Erythroblast (primary cell): ENCODE measurements around the gene PIGL.

Experiments
- DNase-seq, 2 experiments: peaks; one replicate each; lab custom pipeline; 2025; lab: John Stamatoyannopoulos, UW
- GATA1 ChIP-seq: IDR thresholded peaks from 2 replicates; pipeline ENCODE4 v1.6.1; 2011; ENCODE audit warnings: low read depth, mild to moderate bottlenecking, control low read depth, low read length, moderate library complexity
- POLR2A ChIP-seq: IDR thresholded peaks from 2 replicates; pipeline ENCODE4 v1.6.1; 2011; ENCODE audit warnings: mild to moderate bottlenecking, low read length

Gene PIGL

DNA sequence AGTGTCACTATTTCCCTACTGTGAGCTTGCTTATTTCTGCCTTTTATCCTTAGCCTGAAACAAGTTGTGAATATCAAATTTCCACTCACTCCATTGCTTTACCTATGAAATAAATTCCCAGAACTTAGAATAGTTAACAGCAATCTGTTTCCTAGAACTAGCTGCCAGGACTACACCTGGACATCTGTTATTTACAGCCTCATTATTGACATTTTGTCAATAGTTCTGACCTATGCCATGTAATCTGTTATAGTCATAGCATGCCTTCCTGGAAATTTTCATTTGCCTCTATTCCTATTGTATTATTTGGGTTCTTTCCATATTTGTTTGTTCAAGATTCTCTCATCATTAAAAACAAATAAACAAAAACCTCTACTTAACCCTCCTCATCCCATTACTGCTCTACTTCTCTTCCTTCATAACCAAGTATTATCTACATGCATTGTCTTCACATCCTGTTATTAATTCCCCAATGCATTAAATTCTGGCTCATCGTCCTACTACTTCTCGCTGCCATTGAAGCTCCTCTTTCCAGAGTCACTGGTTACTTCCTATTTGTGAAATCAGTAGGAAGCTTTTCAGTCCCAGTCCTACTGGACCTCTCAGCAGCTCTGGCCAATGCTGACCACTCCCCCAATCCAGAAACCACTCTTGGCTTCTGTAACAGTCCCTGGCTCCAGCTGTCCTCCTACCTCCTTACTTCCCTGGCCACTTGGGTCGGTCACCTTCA is 55.3 kb downstream of the PIGL start:
- no peak for DNase-seq
- no peak for TF ChIP-seq POLR2A
- TF ChIP-seq GATA1 = no peak

DNA sequence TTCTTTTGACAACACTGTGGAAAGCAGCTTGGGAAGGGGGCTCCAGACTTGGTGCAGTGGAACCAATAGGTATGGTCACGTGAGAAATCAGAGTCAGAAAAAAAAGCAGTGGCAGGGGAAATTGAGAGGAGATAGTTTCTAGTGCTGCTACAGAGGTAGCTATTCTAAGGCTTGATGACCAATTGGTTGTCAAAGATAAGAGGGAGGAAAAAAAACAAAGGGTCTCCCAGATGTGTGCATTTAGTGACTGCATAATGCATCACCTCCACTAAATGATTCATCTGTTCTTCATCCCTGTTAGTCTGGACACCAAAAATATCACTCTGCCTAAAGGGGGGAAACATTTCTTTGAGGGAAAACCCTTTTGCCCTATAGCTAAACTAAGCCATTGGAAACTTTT is 56.5 kb downstream of the PIGL start:
- no peak for DNase-seq
- no peak for TF ChIP-seq POLR2A
- TF ChIP-seq GATA1 = no peak

DNA sequence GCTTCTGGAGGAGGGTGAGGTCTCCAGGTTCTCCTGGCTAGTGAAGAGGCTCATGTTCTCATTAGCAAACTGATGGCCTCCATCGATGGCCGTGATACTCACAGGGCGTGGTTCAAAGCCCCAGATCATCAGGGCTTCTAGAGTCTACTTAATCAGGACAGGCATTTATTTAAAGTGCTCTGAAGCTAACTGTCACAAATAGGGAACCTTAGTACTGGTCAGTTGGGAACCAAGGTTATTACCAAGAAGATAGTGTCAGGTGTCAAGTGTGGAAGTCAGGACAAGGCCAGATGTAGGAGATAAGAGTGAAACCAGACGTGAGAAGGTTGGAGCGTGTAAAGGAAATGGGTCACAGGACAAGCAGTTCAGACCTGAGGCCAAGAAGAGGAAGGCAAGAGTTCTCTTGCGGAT is 56.9 kb downstream of the PIGL start:
- no peak for DNase-seq
- TF ChIP-seq POLR2A (no peak), GATA1 (no peak)

DNA sequence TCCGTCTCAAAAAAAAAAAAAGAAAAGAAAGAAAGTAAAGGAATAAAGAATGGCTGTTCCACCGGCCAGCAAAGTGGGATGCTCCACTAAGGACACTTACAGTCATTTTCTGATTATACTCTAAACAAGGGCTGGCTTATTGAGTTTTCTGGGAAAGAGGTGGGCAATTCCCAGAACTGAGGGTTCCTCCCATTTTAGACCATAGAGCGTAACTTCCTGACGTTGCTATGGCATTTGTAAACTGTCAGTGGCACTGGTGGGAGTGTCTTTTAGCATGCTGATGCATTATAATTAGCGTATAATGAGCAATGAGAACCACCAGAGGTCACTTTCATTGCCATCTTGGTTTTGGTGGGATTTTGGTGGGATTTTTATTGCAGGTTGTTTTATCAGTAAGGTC is 58.0 kb downstream of the PIGL start:
- DNase-seq = peak in 1 of 2 experiments; percentile 38
- TF ChIP-seq POLR2A = no peak

DNA sequence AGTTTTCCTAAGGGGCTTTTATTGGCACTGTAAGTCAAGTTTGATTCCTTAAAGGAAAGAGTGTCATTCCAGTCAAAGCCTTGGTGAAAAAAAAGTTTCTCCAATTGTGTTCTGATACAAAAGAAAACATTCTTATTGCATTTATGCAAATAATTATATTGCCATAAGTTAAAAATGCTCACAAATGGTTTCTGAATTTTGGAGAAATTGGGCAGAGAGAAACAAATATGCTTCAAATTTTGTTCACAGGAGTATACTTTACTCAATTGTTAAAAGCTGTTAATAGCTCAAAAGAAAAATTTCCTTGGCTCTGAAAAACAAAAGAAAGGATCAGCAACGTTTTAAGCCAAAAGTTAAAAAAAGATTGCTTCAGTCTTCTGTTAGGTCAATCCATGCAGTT is 60.2 kb downstream of the PIGL start:
- no peak for DNase-seq
- TF ChIP-seq GATA1 = no peak
- no peak for TF ChIP-seq POLR2A

DNA sequence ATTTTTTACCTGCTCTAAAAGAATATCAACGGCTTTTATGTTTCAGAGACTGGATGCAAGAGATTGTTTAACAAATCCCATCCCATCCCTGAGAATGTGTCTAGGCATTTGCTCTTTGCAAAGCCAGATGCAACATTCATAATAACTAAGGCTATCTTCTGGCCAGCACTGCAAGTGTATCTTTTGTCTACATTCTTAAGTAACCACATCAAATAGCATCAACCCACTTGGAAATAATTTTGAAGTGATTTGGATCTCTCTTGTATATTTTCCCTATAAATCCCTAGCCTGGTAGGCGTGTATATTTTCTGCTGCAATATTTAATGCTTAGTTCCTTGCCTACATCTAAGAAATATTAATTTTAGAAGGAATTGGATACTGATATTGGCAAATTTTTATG is 64.3 kb downstream of the PIGL start:
- no peak for DNase-seq
- TF ChIP-seq POLR2A = no peak
- TF ChIP-seq GATA1 = no peak

DNA sequence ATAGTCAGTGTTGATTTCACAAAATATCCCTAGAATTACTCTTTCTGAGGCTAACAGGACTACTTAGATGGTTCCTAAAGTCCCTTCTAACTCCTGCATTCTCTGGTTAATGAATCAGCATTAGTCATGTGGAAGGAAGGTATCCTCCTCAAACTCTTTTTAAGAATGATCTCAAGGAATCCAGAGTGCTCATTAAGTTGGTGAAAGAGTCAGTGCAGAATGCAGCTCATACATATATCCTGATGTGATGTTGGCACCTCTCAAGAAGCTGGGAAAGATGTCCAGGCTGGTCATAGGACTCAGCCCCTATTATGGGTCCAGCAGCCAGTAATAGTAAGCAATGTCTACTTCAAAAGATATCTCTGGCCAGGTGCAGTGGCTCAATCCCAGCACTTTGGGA is 65.5 kb downstream of the PIGL start:
- TF ChIP-seq POLR2A = no peak
- no peak for TF ChIP-seq GATA1
- DNase-seq = no peak

DNA sequence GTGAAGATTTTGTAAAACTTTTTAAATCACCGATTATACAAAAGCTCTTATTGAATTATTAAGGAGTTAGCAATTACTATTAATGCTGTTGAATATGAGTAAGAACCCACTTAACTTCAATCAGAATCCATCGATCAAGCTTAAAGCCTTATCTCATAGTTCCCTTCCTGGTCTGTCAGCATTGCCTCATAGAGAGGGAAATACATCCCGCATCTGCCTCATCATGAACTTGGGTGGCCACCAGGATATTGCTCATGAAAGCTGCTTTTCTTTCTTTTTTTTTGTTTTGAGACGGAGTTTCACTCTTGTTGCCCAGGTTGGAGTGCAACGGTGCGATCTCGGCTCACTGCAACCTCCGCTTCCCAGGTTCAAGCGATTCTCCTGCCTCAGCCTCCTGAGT is 66.7 kb downstream of the PIGL start:
- no peak for DNase-seq
- no peak for TF ChIP-seq POLR2A
- no peak for TF ChIP-seq GATA1

DNA sequence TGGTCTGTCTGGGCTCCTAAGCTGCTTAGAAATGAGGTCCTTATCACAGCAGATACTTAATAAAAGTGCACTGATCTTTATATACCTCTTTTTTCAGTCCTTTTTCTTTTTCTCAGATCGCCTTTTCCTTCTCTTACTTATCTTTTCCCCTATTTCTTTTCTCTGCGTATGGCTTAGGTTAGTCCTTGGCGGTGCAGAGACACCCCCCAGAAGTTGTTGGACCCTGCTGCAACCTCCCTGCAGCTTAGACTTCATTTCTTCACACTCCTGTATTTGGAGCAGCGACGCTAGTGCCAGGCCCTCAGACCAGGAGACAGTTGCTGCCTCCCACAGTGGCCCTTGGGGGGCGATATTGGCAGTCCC is 68.6 kb downstream of the PIGL start:
- TF ChIP-seq GATA1 = no peak
- no peak for TF ChIP-seq POLR2A

DNA sequence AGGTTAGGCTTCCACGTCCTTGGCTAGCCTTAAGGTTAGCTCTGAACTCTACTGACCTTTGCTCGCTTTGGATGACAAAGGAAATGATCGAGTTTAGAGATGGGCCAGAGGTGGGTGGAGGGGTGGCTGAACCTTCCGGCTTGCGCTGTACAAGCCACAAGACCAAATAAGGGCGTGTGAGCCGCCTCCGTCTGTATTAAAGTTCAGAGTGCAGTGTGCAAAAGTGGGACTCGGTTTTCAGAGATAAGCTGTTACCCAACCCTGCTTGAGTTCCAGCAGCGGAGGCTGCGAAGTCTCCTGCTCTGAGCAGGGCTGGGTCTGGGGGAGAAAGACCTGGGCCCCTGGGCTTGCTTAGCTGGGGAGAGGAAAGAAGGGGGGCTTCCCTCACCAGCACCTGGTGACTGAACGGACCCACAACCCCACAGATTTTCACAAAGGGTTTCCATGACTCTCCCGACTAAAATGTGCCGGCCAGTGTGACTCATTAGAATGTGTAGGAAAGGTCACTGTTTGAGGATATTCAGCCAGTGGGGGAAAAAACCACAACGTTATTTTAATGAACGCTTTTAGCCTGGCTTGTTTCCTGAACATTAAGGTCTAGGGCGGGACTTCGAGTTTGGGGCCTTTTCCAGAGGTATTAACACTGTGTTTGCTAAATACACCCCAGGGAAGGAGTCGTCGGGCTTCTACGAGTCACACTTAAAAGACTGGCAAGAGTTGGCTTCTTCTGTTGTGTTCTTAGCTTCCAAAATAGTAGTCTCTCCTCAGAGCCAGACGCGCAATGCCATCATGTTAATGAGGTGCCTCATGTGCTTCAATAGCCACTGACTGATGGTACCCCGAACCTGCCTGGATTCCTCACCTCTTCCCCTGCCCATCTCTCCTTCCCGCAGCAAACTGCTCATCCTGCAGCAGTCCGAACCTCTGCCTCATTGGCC is 69.3 kb downstream of the PIGL start:
- TF ChIP-seq GATA1 (no peak), POLR2A (peak; percentile 79)
- DNase-seq = peak; percentile 93 to 97

More for the DNA sequence above, 68.6 kb downstream of the PIGL start:
- DNase-seq = no peak

DNA sequence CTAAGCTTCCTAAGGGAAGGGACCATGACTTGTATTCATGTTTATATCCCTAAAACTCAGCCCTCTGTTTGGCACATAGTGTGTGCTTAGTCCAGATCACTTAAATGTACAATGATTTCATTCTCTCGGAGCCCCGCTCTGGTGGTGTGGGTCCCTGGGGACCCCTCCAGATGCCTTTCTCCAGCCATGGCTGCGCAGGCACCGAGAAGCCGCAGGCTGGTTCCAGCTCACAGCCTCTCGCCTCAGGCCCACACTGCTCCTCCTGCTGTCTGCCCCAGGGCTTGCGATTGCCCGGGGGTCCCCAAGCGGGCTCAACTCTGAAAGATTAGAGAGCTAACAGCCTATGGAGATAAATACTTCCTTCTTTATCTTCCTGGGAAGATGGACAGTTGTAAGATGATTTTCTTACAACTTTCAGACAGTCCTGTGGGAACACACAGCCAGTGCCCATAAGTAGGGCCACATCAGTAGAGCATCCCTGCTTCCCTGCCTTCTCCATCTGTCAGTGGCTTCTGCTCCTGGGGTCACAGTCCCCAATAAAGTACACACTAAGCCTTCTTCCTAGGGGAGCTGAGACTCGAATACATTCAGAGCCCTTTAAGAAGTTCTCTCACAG is 70.0 kb downstream of the PIGL start:
- no peak for TF ChIP-seq POLR2A
- TF ChIP-seq GATA1 = no peak
- DNase-seq = peak; percentile 28 to 41

DNA sequence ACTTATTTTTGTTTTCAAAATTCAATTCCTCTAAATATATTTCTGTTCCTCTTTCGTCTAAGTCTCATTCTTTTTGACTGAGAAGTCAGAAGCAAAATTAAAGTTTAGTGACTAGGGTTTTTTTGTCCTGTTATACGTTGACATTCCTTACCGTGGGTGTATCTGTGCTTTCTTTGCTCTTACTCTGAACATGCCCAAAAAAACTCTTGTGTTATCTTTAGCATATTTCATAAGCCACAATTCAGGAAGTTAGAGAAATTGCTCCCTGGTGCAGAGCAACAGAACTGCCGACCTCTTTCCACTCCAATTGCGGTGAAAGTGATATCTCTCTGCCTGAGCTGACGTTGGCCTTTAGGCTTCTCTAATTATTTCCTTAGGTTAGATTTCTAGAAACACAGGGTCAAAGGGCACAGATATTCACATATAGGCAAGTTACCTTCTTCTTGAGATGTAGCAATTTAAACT is 70.6 kb downstream of the PIGL start:
- DNase-seq = peak; percentile 34 to 50
- peak; percentile 35 for TF ChIP-seq POLR2A
- no peak for TF ChIP-seq GATA1

DNA sequence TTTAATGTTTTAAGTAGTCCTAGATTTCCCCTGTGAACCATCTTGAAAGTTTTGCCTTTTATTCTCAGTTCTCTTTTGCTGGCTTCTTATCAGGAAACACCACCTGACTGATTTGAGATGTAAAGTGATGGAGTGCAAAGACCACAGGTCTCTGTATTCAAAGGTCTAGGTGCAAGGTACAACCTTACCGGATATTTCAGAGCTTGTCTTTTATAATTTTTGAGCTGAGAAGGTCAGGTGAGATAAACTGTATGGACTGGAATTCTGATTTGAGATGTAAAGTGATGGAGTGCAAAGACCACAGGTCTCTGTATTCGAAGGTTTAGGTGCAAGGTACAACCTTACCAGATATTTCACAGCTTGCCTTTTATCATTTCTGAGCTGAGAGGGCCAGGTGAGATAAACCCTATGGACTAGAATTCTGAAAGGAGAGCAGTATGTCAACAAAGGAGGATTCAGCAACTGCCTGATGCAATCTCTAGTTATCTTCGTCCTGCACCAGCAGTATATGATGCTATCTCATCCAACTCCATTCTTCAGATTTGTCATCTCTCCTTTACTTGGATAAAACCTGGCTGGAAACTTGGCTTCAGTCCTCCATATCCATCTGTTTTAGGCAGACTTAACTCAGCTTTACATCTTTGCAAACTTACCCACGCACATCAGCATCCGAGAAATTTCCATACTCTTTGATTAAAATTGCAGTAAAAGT is 72.0 kb downstream of the PIGL start:
- TF ChIP-seq POLR2A (no peak), GATA1 (no peak)
- peak in 1 of 2 experiments; percentile 33 for DNase-seq

DNA sequence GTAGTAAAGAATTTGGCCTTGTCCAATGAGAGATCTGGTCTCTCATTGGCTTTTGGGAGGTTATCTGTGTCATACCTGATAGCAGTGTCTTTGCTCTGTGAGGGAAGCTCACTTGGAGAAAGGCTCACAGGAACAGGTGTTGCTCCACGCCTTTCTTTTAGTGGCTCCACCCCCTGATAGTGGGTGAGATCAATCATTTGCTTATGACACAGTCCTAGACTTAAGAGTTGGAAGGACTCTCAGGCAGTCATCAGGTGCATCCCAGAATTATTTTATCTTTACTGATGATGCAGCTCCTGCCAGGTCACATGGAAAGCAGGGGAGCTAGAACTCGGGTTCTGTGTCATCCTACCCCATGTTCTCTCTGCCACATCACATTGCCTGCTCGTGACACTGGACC is 76.9 kb downstream of the PIGL start:
- TF ChIP-seq POLR2A (no peak), GATA1 (no peak)
- no peak for DNase-seq
